ENCODE measurements around the gene ACSL4. TPM values are rescaled to one million over a fixed set of nuclear protein-coding genes. Genes with fewer than 3 reads are reported as not detected.
"Not testable (repeated sequence)": the region's sequence is repeated elsewhere in the genome, so short reads cannot be mapped to it uniquely, and the experiment has no call there.

Gene ACSL4
- total and polyA plus RNA-seq, 5 donors from 2014 or later = 13.4 to 32.2 (median 16.7) TPM

GRCh38 chrX:109740896-109741295 is 7.8 kb upstream of the ACSL4 start:
- not testable (repeated sequence) for H3K4me1 Mint-ChIP-seq; H3K4me1 ChIP-seq (ENCODE audit: control insufficient read depth, insufficient read depth, low read length, poor library complexity, severe bottlenecking); H3K4me3 Mint-ChIP-seq; DNase-seq; ATAC-seq (ENCODE audit: low read depth in 2 of 2); H3K9me3 ChIP-seq (ENCODE audit: control insufficient read depth in 2 of 2, low read length in 2 of 2); H3K36me3 Mint-ChIP-seq; H3K27ac Mint-ChIP-seq; H3K36me3 ChIP-seq (ENCODE audit: control insufficient read depth, insufficient read depth, low read length); H3K27me3 ChIP-seq (ENCODE audit: control insufficient read depth, insufficient read depth, low read length); H3K27ac ChIP-seq (ENCODE audit: insufficient read depth, low read length, poor library complexity, severe bottlenecking); H3K4me3 ChIP-seq (ENCODE audit: low read depth, low read length); H3K27me3 Mint-ChIP-seq; H3K9me3 Mint-ChIP-seq

- no peak overlapping the region for H3K27ac ChIP-seq (ENCODE audit: insufficient read depth, low read length, poor library complexity, severe bottlenecking)
- H3K4me1 Mint-ChIP-seq = no peaks in the 10 kb centered on the region
- no peak overlapping the region for H3K27ac Mint-ChIP-seq
- H3K4me3 Mint-ChIP-seq = no peak overlapping the region
- H3K9me3 Mint-ChIP-seq = peaks cover 0 to 2% (median 0%) of the 10 kb centered on the region in 7 donors
- H3K36me3 ChIP-seq (ENCODE audit: control insufficient read depth, insufficient read depth, low read length) = no peaks in the 10 kb centered on the region
- no peak for DNase-seq
- no peaks in the 10 kb centered on the region for H3K27me3 Mint-ChIP-seq
- H3K4me3 ChIP-seq (ENCODE audit: low read depth, low read length) = no peak overlapping the region
- H3K4me1 ChIP-seq (ENCODE audit: control insufficient read depth, insufficient read depth, low read length, poor library complexity, severe bottlenecking) = no peaks in the 10 kb centered on the region
- no peaks in the 10 kb centered on the region for H3K9me3 ChIP-seq (ENCODE audit: control insufficient read depth in 2 of 2, low read length in 2 of 2)
- no peaks in the 10 kb centered on the region for H3K36me3 Mint-ChIP-seq
- no peaks in the 10 kb centered on the region for H3K27me3 ChIP-seq (ENCODE audit: control insufficient read depth, insufficient read depth, low read length)
- ATAC-seq (ENCODE audit: low read depth in 2 of 2) = no peak
Measured at GRCh38 chrX:109740433-109740809, 7.4 kb upstream of the ACSL4 start.

- no peaks in the 10 kb centered on the region for H3K4me1 Mint-ChIP-seq
- Histone ChIP-seq H3K36me3 (ENCODE audit: control insufficient read depth, insufficient read depth, low read length) (no peaks in the 10 kb centered on the region), H3K27me3 (ENCODE audit: control insufficient read depth, insufficient read depth, low read length) (no peaks in the 10 kb centered on the region), H3K27ac (ENCODE audit: insufficient read depth, low read length, poor library complexity, severe bottlenecking) (no peak overlapping the region), H3K4me1 (ENCODE audit: control insufficient read depth, insufficient read depth, low read length, poor library complexity, severe bottlenecking) (no peaks in the 10 kb centered on the region), H3K9me3 (ENCODE audit: control insufficient read depth in 2 of 2, low read length in 2 of 2) (no peaks in the 10 kb centered on the region), H3K4me3 (ENCODE audit: low read depth, low read length) (no peak overlapping the region)
- H3K36me3 Mint-ChIP-seq = no peaks in the 10 kb centered on the region
- no peak overlapping the region for H3K27ac Mint-ChIP-seq
- no peak overlapping the region for H3K4me3 Mint-ChIP-seq
- DNase-seq (no peak), ATAC-seq (ENCODE audit: low read depth in 2 of 2) (no peak)
- no peaks in the 10 kb centered on the region for H3K27me3 Mint-ChIP-seq
- peaks cover 0 to under 1% (median 0%) of the 10 kb centered on the region in 7 donors for H3K9me3 Mint-ChIP-seq
Measured at GRCh38 chrX:109739625-109740432, 6.8 kb upstream of the ACSL4 start.

GRCh38 chrX:109735202-109735744 is 2.2 kb upstream of the ACSL4 start:
- no peak overlapping the region for H3K4me3 ChIP-seq (ENCODE audit: low read depth, low read length)
- Mint-ChIP-seq H3K36me3 (no peaks in the 10 kb centered on the region), H3K9me3 (no peaks in the 10 kb centered on the region), H3K4me3 (no peak overlapping the region), H3K27me3 (no peaks in the 10 kb centered on the region), H3K27ac (no peak overlapping the region), H3K4me1 (peaks cover 0 to 19% (median 10%) of the 10 kb centered on the region in 4 donors)
- no peak overlapping the region for H3K27ac ChIP-seq (ENCODE audit: insufficient read depth, low read length, poor library complexity, severe bottlenecking)
- H3K4me1 ChIP-seq (ENCODE audit: control insufficient read depth, insufficient read depth, low read length, poor library complexity, severe bottlenecking) = peaks cover 13% of the 10 kb centered on the region
- no peaks in the 10 kb centered on the region for H3K27me3 ChIP-seq (ENCODE audit: control insufficient read depth, insufficient read depth, low read length)
- ATAC-seq (ENCODE audit: low read depth in 2 of 2) (no peak), DNase-seq (no peak)
- H3K9me3 ChIP-seq (ENCODE audit: control insufficient read depth in 2 of 2, low read length in 2 of 2) = no peaks in the 10 kb centered on the region
- no peaks in the 10 kb centered on the region for H3K36me3 ChIP-seq (ENCODE audit: control insufficient read depth, insufficient read depth, low read length)

GRCh38 chrX:109733613-109734083 is 591 bp upstream of the ACSL4 start:
- H3K27ac ChIP-seq (ENCODE audit: insufficient read depth, low read length, poor library complexity, severe bottlenecking) = peak overlapping the region; percentile 79
- peaks cover 21% of the 10 kb centered on the region for H3K4me1 ChIP-seq (ENCODE audit: control insufficient read depth, insufficient read depth, low read length, poor library complexity, severe bottlenecking)
- H3K27ac Mint-ChIP-seq = peak overlapping the region; percentile 85 to 90 (median 85)
- H3K36me3 Mint-ChIP-seq = no peaks in the 10 kb centered on the region
- peak overlapping the region; percentile 88 to 97 (median 95) for H3K4me3 Mint-ChIP-seq
- H3K4me3 ChIP-seq (ENCODE audit: low read depth, low read length) = peak overlapping the region; percentile 88
- no peaks in the 10 kb centered on the region for H3K36me3 ChIP-seq (ENCODE audit: control insufficient read depth, insufficient read depth, low read length)
- DNase-seq = no peak
- ATAC-seq (ENCODE audit: low read depth in 2 of 2) = no peak
- no peaks in the 10 kb centered on the region for H3K27me3 Mint-ChIP-seq
- H3K4me1 Mint-ChIP-seq = peaks cover under 1 to 31% (median 20%) of the 10 kb centered on the region in 4 donors
- no peaks in the 10 kb centered on the region for H3K9me3 Mint-ChIP-seq
- no peaks in the 10 kb centered on the region for H3K9me3 ChIP-seq (ENCODE audit: control insufficient read depth in 2 of 2, low read length in 2 of 2)
- no peaks in the 10 kb centered on the region for H3K27me3 ChIP-seq (ENCODE audit: control insufficient read depth, insufficient read depth, low read length)

GRCh38 chrX:109732017-109732801 is 848 bp downstream of the ACSL4 start:
- H3K9me3 Mint-ChIP-seq = no peaks in the 10 kb centered on the region
- H3K9me3 ChIP-seq (ENCODE audit: control insufficient read depth in 2 of 2, low read length in 2 of 2) = no peaks in the 10 kb centered on the region
- peak overlapping the region; percentile 94 to 98 (median 96) for H3K4me3 Mint-ChIP-seq
- no peaks in the 10 kb centered on the region for H3K27me3 ChIP-seq (ENCODE audit: control insufficient read depth, insufficient read depth, low read length)
- H3K36me3 Mint-ChIP-seq = no peaks in the 10 kb centered on the region
- ATAC-seq (ENCODE audit: low read depth in 2 of 2) (peak; percentile 30 to 36), DNase-seq (peak; percentile 9 to 38 (median 30))
- peaks cover 6 to 43% (median 28%) of the 10 kb centered on the region in 4 donors for H3K4me1 Mint-ChIP-seq
- peak overlapping the region; percentile 77 to 97 (median 94) for H3K27ac Mint-ChIP-seq
- no peaks in the 10 kb centered on the region for H3K27me3 Mint-ChIP-seq
- H3K27ac ChIP-seq (ENCODE audit: insufficient read depth, low read length, poor library complexity, severe bottlenecking) = peak overlapping the region; percentile 79
- H3K4me1 ChIP-seq (ENCODE audit: control insufficient read depth, insufficient read depth, low read length, poor library complexity, severe bottlenecking) = peaks cover 29% of the 10 kb centered on the region
- no peaks in the 10 kb centered on the region for H3K36me3 ChIP-seq (ENCODE audit: control insufficient read depth, insufficient read depth, low read length)
- H3K4me3 ChIP-seq (ENCODE audit: low read depth, low read length) = peak overlapping the region; percentile 94

GRCh38 chrX:109728173-109728535 is 4.9 kb downstream of the ACSL4 start:
- Mint-ChIP-seq H3K36me3 (no peaks in the 10 kb centered on the region), H3K27me3 (no peaks in the 10 kb centered on the region), H3K4me1 (peaks cover 6 to 50% (median 35%) of the 10 kb centered on the region in 4 donors), H3K27ac (peak overlapping the region in 2 of 3 donors; percentile 51 to 77), H3K9me3 (no peaks in the 10 kb centered on the region), H3K4me3 (peak overlapping the region; percentile 65 to 79 (median 71))
- peaks cover 21% of the 10 kb centered on the region for H3K4me1 ChIP-seq (ENCODE audit: control insufficient read depth, insufficient read depth, low read length, poor library complexity, severe bottlenecking)
- peak overlapping the region; percentile 60 for H3K4me3 ChIP-seq (ENCODE audit: low read depth, low read length)
- no peaks in the 10 kb centered on the region for H3K9me3 ChIP-seq (ENCODE audit: control insufficient read depth in 2 of 2, low read length in 2 of 2)
- ATAC-seq (ENCODE audit: low read depth in 2 of 2) (no peak), DNase-seq (peak in 1 of 3 donors; percentile 7)
- peak overlapping the region; percentile 23 for H3K27ac ChIP-seq (ENCODE audit: insufficient read depth, low read length, poor library complexity, severe bottlenecking)
- no peaks in the 10 kb centered on the region for H3K36me3 ChIP-seq (ENCODE audit: control insufficient read depth, insufficient read depth, low read length)
- no peaks in the 10 kb centered on the region for H3K27me3 ChIP-seq (ENCODE audit: control insufficient read depth, insufficient read depth, low read length)

Measured in CD4-positive, CD25-positive, alpha-beta regulatory T cell (primary cell).